Inferior parietal cortex (tissue), 1 donor: ENCODE measurements around the gene UTS2B.

Experiments
- DNase-seq: peaks from one replicate; pipeline ENCODE4 v3.0.0-alpha.2; 2016; ENCODE audit errors: extremely low spot score

UTS2B gene

GRCh38 chr3:191321019-191321767 lies 9.1 kb downstream of the UTS2B start:
- DNase-seq: no peak

DNA sequence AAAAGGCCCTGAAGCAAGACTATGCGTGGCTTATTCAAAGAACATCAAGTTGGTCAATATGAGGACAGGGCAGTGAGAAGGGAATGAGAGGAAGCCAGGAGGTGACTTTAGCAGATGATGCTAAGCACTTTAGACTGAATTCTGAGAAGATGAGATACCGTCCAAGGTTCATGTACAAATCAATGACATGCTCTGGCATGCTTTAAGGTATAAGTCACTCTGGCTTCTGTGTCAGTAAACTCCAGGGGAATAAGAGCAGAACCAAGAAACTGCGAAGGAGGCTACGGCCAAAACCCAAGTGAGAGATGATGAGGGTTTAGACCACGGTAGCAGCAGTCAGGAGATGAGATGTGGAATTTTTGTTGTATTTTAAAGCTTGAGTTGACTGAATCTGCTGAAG lies 10.0 kb downstream of the UTS2B start:
- DNase-seq: no peak

GRCh38 chr3:191316876-191317603 lies 13.3 kb downstream of the UTS2B start:
- no peak for DNase-seq

DNA sequence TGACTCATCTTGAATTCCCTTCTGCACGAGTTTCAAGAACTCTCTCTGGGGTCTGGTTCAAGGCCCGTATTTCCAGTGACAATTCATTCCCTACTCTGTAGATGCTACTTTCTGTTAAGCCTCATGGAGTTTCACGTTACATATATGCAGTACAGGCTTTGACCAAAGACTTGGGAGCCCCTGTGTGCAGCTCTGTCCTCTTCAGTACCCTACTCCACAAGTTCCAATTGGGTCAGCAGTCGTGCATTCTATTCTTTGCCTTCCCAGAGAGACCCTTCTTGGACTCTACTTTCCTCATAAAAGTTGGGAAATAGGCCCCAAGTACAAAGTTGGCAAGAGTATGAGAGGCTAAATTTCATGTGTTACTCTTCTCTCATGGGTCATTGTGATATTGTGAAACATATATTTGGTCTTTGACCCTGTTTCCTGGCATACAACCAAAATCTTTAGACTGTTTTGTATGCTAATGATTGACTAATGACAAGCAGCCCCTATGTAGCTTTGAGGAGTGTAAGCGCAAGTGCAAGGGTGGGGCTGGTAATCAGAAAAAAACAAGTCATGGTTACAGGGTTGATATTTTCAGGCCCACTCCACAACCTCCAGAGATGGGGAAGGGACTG lies 16.1 kb downstream of the UTS2B start:
- no peak for DNase-seq

- no peak for DNase-seq
Measured at GRCh38 chr3:191313296-191313695, 17.0 kb downstream of the UTS2B start.

- no peak for DNase-seq
Measured at GRCh38 chr3:191307341-191307740, 23.0 kb downstream of the UTS2B start.

GRCh38 chr3:191306428-191306827 lies 23.9 kb downstream of the UTS2B start:
- DNase-seq: no peak

- no peak for DNase-seq
Measured at GRCh38 chr3:191303596-191303995, 26.7 kb downstream of the UTS2B start.

GRCh38 chr3:191302451-191302850 lies 27.9 kb downstream of the UTS2B start:
- DNase-seq: no peak

- DNase-seq: no peak
Measured at GRCh38 chr3:191301782-191302411, 28.4 kb downstream of the UTS2B start.

GRCh38 chr3:191301017-191301416 lies 29.3 kb downstream of the UTS2B start:
- DNase-seq: no peak

GRCh38 chr3:191300422-191300821 lies 29.9 kb downstream of the UTS2B start:
- no peak for DNase-seq

DNA sequence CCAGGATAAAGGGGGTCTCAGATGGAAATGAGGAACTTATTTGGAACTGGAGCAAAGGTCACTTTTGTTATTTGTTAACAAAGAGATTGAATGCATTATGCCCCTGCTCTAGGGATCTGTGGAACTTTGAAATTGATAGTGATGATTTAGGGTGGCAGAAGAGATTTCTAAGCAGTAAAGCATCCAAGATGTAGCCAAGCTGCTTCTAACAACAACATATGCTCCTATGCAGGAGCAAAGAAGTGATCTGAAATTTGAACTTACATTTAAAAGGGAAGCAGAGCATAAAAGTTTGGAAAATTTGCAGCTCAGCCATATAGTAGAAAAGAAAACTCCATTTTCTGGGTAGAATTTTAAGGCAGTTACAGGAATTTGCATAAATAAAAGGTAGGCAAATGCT lies 31.5 kb downstream of the UTS2B start:
- no peak for DNase-seq

DNA sequence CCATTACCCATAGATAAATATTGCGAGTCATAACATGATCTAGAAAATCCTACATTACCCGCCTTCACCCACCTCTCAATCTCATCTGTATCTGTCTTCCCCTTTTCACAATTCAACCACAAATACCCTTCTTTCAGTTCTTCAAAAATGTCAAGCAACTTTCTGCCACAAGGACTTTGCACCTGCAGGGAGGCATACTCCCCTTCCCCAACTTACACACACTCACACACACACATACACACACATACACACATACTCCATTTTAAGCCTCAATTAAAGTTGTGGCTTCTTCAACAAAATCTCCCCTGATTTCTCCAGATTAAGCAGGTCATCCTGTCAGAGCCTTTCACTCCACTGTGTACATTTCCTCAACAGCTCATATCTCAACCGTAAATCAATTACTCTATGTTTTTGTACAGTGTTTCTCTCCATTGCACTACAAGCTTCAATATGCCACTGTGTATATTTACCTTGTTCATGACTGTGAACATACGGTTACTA lies 34.2 kb downstream of the UTS2B start:
- DNase-seq: no peak

DNA sequence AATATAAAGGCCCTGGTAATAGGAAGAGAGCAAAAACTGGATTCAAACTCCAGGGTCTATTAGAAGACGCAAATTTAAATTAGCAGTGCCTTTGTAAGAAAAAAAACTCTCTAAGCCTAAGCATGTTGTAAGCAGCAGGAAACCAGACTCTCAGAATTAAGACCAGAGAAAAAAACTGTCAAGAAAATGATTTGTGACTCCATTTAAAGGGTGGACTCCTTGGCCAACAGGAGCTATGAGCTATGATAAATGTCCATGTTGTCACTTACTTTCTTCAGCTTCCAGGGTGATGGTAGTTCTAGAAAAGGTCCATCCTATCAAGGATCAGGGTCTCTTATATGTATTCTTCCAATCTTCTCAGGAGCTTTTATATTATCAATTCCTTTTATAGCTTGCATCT lies 36.0 kb downstream of the UTS2B start:
- no peak for DNase-seq

GRCh38 chr3:191292243-191293015 lies 37.9 kb downstream of the UTS2B start:
- DNase-seq: no peak

GRCh38 chr3:191290311-191291025 lies 39.9 kb downstream of the UTS2B start:
- no peak for DNase-seq

GRCh38 chr3:191283400-191283799 lies 46.9 kb downstream of the UTS2B start:
- DNase-seq: no peak

DNA sequence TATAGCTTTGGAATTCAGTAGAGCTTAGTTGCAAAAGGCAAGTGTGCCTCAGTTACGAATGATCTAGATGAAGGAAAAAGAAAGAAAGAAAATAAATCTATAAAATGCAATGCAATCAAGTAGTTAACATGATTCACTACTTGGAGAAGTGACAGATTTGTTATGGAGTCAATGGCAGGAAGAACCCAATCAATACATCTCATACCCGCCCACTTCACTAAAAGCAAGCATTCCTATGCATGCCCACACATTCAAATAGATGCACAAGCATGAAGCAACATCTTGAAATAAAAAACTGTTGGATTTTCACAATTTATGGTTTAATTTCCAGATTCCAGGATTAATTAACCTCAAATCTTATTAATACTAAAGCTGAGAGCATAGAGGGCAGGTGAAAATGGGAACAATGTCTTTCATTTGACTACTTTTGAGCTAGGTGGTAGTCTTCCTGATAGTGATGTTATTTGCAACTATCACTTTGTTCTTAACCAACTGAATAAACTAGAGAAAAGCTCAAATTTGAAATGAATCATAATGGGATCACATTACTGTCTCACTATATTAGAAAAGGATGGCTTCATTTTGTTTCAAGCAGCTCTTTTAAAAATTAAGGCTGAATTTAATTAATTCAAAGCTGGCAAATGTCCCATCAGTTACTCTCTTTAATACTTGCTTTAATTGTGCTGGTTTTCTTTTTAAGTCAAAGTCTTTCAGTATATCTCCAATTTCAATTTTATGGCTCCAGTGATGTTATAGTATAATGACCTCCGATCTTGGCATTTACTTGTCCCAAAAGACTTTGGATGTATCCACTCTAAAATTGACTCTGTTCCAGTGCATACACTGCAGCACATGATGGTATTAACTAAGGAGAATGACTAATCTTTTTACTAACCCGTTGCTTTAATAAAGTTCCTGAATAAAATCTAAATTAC lies 47.8 kb downstream of the UTS2B start:
- DNase-seq: no peak

- no peak for DNase-seq
Measured at GRCh38 chr3:191280882-191281281, 49.4 kb downstream of the UTS2B start.
